H9 (cell line): ENCODE data around the gene PEX16. TPM values are rescaled to one million over a fixed set of nuclear protein-coding genes. Genes with fewer than 3 reads are reported as not detected.
A peak's percentile ranks its signal among the peaks of the same experiment; 100 is the strongest.

ENCODE experiments used
- DNase-seq: peaks from one replicate; pipeline ENCODE4 v3.0.0-alpha.2; 2017
- H2AFZ ChIP-seq: one replicate; pipeline ENCODE4 v1.6.1; 2013; ENCODE audit warnings: mild to moderate bottlenecking, low read length, control low read depth, moderate library complexity
- H2AK5ac ChIP-seq: 2 replicates; pipeline ENCODE4 v1.6.1; 2013; ENCODE audit warnings: low read length, control low read depth, mixed read lengths; ENCODE audit not compliant: insufficient read length
- H2BK120ac ChIP-seq: one replicate; pipeline ENCODE4 v1.6.1; 2013; ENCODE audit warnings: low read depth, mild to moderate bottlenecking, low read length, control low read depth, inconsistent platforms; ENCODE audit not compliant: poor library complexity, severe bottlenecking
- H2BK12ac ChIP-seq: 2 replicates; pipeline ENCODE4 v1.6.1; 2013; ENCODE audit warnings: low read length, control low read depth, mixed read lengths, low read depth; ENCODE audit not compliant: insufficient read length
- H2BK15ac ChIP-seq: 2 replicates; pipeline ENCODE4 v1.6.1; 2013; ENCODE audit warnings: low read depth, low read length, control low read depth
- H2BK20ac ChIP-seq: one replicate; pipeline ENCODE4 v1.6.1; 2013; ENCODE audit warnings: low read depth, mild to moderate bottlenecking, low read length, control low read depth, inconsistent platforms; ENCODE audit not compliant: poor library complexity, severe bottlenecking
- H2BK5ac ChIP-seq: 2 replicates; pipeline ENCODE4 v1.6.1; 2013; ENCODE audit warnings: low read length, control low read depth, mixed read lengths; ENCODE audit not compliant: insufficient read length
- H3K14ac ChIP-seq: 2 replicates; pipeline ENCODE4 v1.6.1; 2013; ENCODE audit warnings: low read length, control low read depth; ENCODE audit not compliant: insufficient read depth
- H3K18ac ChIP-seq: 2 replicates; pipeline ENCODE4 v1.6.1; 2013; ENCODE audit warnings: low read depth, mild to moderate bottlenecking, mixed read lengths, low read length, control low read depth; ENCODE audit not compliant: insufficient read length
- H3K23ac ChIP-seq: 2 replicates; pipeline ENCODE4 v1.6.1; 2013; ENCODE audit warnings: low read length, control low read depth, mixed read lengths, low read depth; ENCODE audit not compliant: insufficient read length
- H3K23me2 ChIP-seq: 2 replicates; pipeline ENCODE4 v1.6.1; 2013; ENCODE audit warnings: low read depth, mild to moderate bottlenecking, mixed read lengths, low read length, control low read depth; ENCODE audit not compliant: insufficient read length, poor library complexity, severe bottlenecking
- H3K27ac ChIP-seq: 2 replicates; pipeline ENCODE4 v1.5.1; 2013; ENCODE audit warnings: low read length, control low read depth, mixed read lengths, low read depth; ENCODE audit not compliant: insufficient read length
- H3K27me3 ChIP-seq: 2 replicates; pipeline ENCODE4 v1.6.1; 2013; ENCODE audit warnings: low read length, control low read depth, inconsistent platforms; ENCODE audit not compliant: insufficient read depth
- H3K4ac ChIP-seq: 2 replicates; pipeline ENCODE4 v1.6.1; 2013; ENCODE audit warnings: low read depth, mild to moderate bottlenecking, control low read depth, inconsistent platforms, low read length, moderate library complexity
- H3K4me1 ChIP-seq: 2 replicates; pipeline ENCODE4 v1.6.1; 2013; ENCODE audit warnings: low read length, control low read depth, inconsistent platforms; ENCODE audit not compliant: insufficient read depth
- H3K4me2 ChIP-seq: 2 replicates; pipeline ENCODE4 v1.6.1; 2013; ENCODE audit warnings: low read length, control low read depth, mixed read lengths; ENCODE audit not compliant: insufficient read length, insufficient read depth
- H3K56ac ChIP-seq: 2 replicates; pipeline ENCODE4 v1.6.1; 2013; ENCODE audit warnings: low read depth, mild to moderate bottlenecking, mixed read lengths, low read length, control low read depth; ENCODE audit not compliant: insufficient read length
- H3K79me1 ChIP-seq: 2 replicates; pipeline ENCODE4 v1.6.1; 2013; ENCODE audit warnings: low read depth, mild to moderate bottlenecking, moderate library complexity, low read length, control low read depth, inconsistent platforms; ENCODE audit not compliant: insufficient read depth, poor library complexity, severe bottlenecking
- H3K79me2 ChIP-seq: 2 replicates; pipeline ENCODE4 v1.6.1; 2013; ENCODE audit warnings: low read length, control low read depth, inconsistent platforms; ENCODE audit not compliant: insufficient read depth
- H3K9ac ChIP-seq: 2 replicates; pipeline ENCODE4 v1.6.1; 2013; ENCODE audit warnings: low read length, control low read depth, mixed read lengths; ENCODE audit not compliant: insufficient read length; ENCODE audit errors: extremely low read depth
- H3K9me3 ChIP-seq: one replicate; pipeline ENCODE4 v1.6.1; 2013; ENCODE audit warnings: low read depth, low read length, inconsistent platforms; ENCODE audit not compliant: control insufficient read depth
- H3T11ph ChIP-seq: one replicate; pipeline ENCODE4 v1.6.1; 2013; ENCODE audit warnings: mild to moderate bottlenecking, low read length, control low read depth, inconsistent platforms
- H4K20me1 ChIP-seq: one replicate; pipeline ENCODE4 v1.6.1; 2013; ENCODE audit not compliant: control insufficient read depth, insufficient read length, insufficient read depth
- H4K5ac ChIP-seq: 2 replicates; pipeline ENCODE4 v1.6.1; 2013; ENCODE audit warnings: low read depth, mild to moderate bottlenecking, mixed read lengths, low read length, control low read depth; ENCODE audit not compliant: insufficient read length
- H4K8ac ChIP-seq: replicated peaks from 2 replicates; pipeline ENCODE4 v1.6.1; 2013; ENCODE audit warnings: low read length, control low read depth, mixed read lengths, low read depth; ENCODE audit not compliant: insufficient read length
- H4K91ac ChIP-seq: 2 replicates; pipeline ENCODE4 v1.6.1; 2013; ENCODE audit warnings: low read depth, mild to moderate bottlenecking, moderate library complexity, mixed read lengths, low read length, control low read depth; ENCODE audit not compliant: insufficient read length
- H3K27ac Mint-ChIP-seq, 3 experiments: 2 replicates in 2 of 3; 3 replicates in 1 of 3; pipeline ENCODE4 v1.8.0; 2020 to 2021; ENCODE audit warnings: mixed read lengths in 3 of 3, mild to moderate bottlenecking in 1 of 3, moderate library complexity in 1 of 3
- H3K27me3 Mint-ChIP-seq: 2 replicates; pipeline ENCODE4 v1.8.0; 2021; ENCODE audit warnings: low read depth, mild to moderate bottlenecking, moderate library complexity, mixed read lengths
- H3K36me3 Mint-ChIP-seq, 3 experiments: 2 replicates in 2 of 3; 3 replicates in 1 of 3; pipeline ENCODE4 v1.8.0; 2020 to 2021; ENCODE audit warnings: low read depth in 3 of 3, mixed read lengths in 3 of 3; ENCODE audit not compliant: insufficient read depth in 1 of 3
- H3K4me1 Mint-ChIP-seq, 2 experiments: 2 replicates each; pipeline ENCODE4 v1.8.0; 2020; ENCODE audit warnings: mixed read lengths in 2 of 2
- H3K4me3 Mint-ChIP-seq, 2 experiments: 2 replicates in 1 of 2; 3 replicates in 1 of 2; pipeline ENCODE4 v1.8.0; 2020 to 2021; ENCODE audit warnings: mild to moderate bottlenecking in 2 of 2, mixed read lengths in 2 of 2, moderate library complexity in 1 of 2
- H3K9me3 Mint-ChIP-seq, 2 experiments: 2 replicates in 1 of 2; 3 replicates in 1 of 2; pipeline ENCODE4 v1.8.0; 2020; ENCODE audit warnings: mild to moderate bottlenecking in 2 of 2, mixed read lengths in 2 of 2, moderate library complexity in 1 of 2
- WGBS: extraction: QIAGEN DNeasy Blood & Tissue Kit; methylation state at CpG from one replicate; pipeline ENCODE4 v1.1.7; 2013; ENCODE audit warnings: missing lambda C conversion rate, low lambda C conversion rate, mixed read lengths; ENCODE audit not compliant: insufficient read length; ENCODE audit errors: extremely low coverage; 5-methylcytosine and 5-hydroxymethylcytosine counted together
- total RNA-seq: library from RNA; stranded (reverse); gene quantifications from 2 replicates; pipeline ENCODE4 v1.2.1, GENCODE V29; 2021
- TF ChIP-seq, protein P1 (sequence below): fragments of 200-600 bp; sonication (generic); conservative IDR thresholded peaks from 3 replicates; pipeline ENCODE4 v1.8.0; 2021; ENCODE audit warnings: antibody characterized with exemption, mild to moderate bottlenecking

The PEX16 gene
- total RNA-seq, 1 experiment from 2014 or later, result 30.8 TPM

DNA sequence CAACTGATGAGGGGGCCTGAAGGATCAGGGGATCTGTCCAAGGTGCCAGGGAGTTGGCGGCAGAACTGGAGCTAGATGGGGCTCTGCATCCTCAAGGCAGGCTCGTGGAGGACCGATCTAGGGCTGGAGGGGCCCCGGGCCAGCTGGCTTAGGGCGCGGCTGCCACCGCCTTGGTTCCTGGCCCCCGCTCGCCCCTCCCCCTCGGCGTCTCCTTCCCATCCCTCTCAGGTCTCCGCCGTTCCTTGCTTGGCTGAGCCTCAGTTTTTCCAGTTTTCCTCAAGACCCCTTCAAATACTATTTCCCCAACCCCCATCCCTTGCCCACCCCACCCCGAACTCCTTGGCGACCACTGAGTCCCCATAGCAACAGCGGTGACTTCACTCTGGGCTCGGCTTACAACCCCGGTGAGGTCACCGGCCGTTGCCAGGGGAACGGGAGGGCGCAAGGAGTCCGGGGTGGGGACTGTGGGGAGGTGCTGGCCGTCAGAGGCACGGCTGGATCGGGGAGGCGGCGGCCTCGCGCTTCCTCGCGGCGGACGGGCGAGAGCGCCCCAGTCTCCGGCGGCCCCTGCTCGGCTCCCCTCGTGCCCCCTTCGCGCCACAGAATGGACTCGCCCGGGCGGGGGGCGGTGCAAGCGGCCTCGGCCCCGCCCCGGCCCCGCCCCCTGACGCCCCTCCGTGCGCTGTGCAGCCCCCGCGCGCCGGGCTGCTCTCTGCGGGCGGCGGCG, 18.1 kb downstream of the PEX16 start:
- peak overlapping the region; percentile 64 to 78 for H3K4me3 Mint-ChIP-seq
- peaks cover 2 to 33% (median 17%) of the 10 kb centered on the region in 3 experiments for H3K36me3 Mint-ChIP-seq
- Histone ChIP-seq H4K8ac (no peak overlapping the region), H4K91ac (no peak overlapping the region), H4K20me1 (no peaks in the 10 kb centered on the region), H2BK12ac (no peak overlapping the region), H3K4me2 (peak overlapping the region; percentile 41), H3K27ac (no peak overlapping the region), H3K23ac (no peak overlapping the region), H3K23me2 (peaks cover 10% of the 10 kb centered on the region), H3T11ph (no peak overlapping the region), H2BK120ac (no peak overlapping the region), H2AK5ac (no peak overlapping the region), H2BK5ac (no peak overlapping the region), H3K4me1 (no peaks in the 10 kb centered on the region), H3K9me3 (no peaks in the 10 kb centered on the region), H4K5ac (no peak overlapping the region), H3K18ac (peak overlapping the region; percentile 58), H2AFZ (no peak overlapping the region), H3K4ac (no peak overlapping the region), H3K9ac (no peak overlapping the region), H2BK15ac (no peak overlapping the region), H3K27me3 (no peaks in the 10 kb centered on the region; the same call in 1 of the 2 replicates), H3K79me2 (no peaks in the 10 kb centered on the region), H3K79me1 (no peaks in the 10 kb centered on the region), H3K56ac (no peak overlapping the region), H2BK20ac (no peak overlapping the region), H3K14ac (peak overlapping the region; percentile 70; the same call in 1 of the 2 replicates)
- H3K27me3 Mint-ChIP-seq, result peaks cover 6% of the 10 kb centered on the region
- TF ChIP-seq, protein P1, sequence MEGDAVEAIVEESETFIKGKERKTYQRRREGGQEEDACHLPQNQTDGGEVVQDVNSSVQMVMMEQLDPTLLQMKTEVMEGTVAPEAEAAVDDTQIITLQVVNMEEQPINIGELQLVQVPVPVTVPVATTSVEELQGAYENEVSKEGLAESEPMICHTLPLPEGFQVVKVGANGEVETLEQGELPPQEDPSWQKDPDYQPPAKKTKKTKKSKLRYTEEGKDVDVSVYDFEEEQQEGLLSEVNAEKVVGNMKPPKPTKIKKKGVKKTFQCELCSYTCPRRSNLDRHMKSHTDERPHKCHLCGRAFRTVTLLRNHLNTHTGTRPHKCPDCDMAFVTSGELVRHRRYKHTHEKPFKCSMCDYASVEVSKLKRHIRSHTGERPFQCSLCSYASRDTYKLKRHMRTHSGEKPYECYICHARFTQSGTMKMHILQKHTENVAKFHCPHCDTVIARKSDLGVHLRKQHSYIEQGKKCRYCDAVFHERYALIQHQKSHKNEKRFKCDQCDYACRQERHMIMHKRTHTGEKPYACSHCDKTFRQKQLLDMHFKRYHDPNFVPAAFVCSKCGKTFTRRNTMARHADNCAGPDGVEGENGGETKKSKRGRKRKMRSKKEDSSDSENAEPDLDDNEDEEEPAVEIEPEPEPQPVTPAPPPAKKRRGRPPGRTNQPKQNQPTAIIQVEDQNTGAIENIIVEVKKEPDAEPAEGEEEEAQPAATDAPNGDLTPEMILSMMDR, result no peak
- WGBS, result no CpG with 5 or more reads among the region's 62 CpGs
- peak; percentile 94 for DNase-seq
- no peaks in the 10 kb centered on the region for H3K9me3 Mint-ChIP-seq
- H3K4me1 Mint-ChIP-seq, result peaks cover 15 to 32% of the 10 kb centered on the region in 2 experiments
- peak overlapping the region in 2 of 3 experiments; percentile 63 to 88; a peak in 2 of 7 replicates for H3K27ac Mint-ChIP-seq
